ENCODE measurements around the gene PPP1R12B.
"Not testable (repeated sequence)": the region's sequence is repeated elsewhere in the genome, so short reads cannot be mapped to it uniquely, and the experiment has no call there.

The PPP1R12B gene

GRCh38 chr1:202619505-202619904, 271.0 kb downstream of the PPP1R12B start:
- no peak for DNase-seq

DNA sequence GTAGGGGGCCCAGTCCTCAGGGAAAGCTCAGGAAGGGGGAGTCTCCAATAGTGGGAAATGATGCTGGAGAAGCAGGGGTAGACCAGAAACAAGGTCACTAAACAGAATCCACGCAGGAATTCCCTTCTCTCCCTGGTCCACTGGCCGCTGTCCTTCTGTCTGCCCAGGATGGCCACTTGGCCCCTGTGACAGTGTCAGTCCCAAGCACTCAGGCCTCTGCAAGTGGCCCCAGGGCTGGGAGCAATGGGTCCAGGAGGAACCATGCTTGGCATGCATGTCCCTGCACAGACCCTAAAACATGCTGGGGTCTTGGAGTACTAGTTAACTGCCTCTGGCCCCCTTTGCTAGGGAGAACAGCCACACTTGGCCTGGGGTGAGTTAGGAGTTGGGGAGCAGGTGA, 271.5 kb downstream of the PPP1R12B start:
- DNase-seq, result not testable (repeated sequence)

- DNase-seq, result no peak
Measured at GRCh38 chr1:202621446-202621845, 272.9 kb downstream of the PPP1R12B start.

GRCh38 chr1:202622388-202622787, 273.9 kb downstream of the PPP1R12B start:
- no peak for DNase-seq

DNA sequence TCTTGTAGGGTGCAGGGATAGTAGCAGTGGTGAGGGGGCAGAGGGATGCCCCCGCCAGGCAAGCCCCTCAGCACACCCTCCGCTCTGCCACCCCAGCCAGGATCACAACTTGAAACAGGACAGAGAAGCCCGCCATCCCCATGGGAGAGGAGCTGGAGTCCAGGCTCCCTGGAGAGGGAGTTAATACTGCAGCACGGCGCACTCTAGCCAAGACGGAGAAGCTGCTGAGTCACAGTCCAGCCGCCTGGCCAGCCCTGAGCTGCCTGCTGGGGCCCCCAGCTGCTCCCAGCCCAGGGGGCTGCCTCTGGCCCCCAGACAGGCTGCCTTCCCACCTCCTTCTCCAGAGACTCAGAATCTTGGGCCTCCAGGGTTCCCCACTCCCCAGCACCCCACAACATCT, 274.6 kb downstream of the PPP1R12B start:
- no peak for DNase-seq

DNA sequence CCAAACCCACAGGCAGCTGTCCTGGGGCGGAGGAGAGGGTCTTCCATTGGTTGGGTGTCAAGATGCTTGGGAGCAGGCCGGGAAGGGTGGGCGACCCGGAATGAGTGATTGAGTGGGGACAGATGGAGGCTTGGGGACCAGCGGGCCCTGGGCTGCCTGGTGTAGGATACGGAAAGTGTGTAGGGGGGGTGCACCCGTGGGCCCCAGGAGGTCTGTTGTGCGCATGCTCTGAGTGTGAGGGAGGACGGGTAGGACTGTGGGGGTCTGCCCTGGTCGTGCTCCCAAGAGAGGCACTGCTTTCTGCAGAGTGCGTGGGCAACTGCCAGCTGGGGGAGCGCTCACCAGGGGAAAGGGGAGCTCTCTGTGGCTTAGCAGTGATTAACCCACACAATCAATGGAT, 275.0 kb downstream of the PPP1R12B start:
- not testable (repeated sequence) for DNase-seq

- DNase-seq, result no peak
Measured at GRCh38 chr1:202624088-202624780, 275.7 kb downstream of the PPP1R12B start.

- no peak for DNase-seq
Measured at GRCh38 chr1:202624781-202625108, 276.2 kb downstream of the PPP1R12B start.

GRCh38 chr1:202625416-202626360, 277.2 kb downstream of the PPP1R12B start:
- peak; percentile 67 to 80 for DNase-seq

DNA sequence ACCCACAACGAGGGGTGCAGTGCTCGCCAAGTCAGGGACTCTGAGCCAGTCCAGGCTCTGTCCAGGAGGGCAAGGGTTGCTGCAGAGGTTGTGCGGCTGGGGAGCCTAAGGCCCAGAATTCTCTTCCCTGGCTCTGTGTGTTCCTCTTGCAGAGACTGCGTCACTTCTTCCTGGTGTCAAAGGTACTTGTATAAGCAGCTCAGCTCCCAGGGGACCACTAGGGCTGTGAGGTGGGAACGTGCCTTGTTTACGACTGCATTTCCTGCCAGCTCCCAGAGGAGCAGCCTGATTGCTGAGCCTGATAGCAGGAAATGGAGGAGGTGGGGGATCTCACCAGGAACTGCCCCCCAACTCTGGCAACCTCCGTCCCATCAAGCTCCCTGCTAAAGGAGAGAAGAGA, 278.5 kb downstream of the PPP1R12B start:
- not testable (repeated sequence) for DNase-seq

DNA sequence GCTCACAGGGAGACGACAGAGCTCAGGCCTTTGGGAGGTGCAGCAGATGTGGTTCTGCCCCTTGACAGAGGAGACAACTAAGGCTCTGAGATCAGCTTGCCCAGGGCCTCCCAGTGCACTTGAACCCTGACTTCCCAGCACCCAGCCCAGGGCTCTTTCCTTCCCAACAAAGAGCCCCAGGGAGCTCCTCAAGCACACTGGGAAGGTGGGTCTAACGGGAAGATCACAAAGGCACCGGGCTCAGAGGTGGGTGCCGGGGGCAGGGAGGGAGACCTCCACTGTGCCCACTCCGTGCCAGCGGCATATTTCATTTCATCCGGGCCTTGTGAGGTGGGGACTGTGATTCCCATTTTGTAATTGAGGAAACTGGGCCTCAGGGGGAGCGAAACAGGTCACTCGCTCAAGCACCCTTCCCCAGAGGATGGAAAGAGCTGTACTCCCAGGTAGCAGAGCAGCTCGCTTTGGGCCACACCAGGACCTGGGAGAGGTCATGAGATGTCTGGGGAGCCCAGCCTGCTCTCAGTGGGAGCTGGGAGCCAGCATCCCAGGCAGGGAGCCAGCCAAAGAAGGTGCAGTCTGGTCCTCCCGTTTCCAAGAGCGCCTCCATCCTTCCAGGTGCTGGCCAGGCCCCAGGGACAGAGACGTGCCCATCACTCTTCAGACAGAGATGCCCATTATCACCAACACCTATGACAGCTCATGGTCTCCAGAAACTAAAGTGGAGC, 279.5 kb downstream of the PPP1R12B start:
- DNase-seq, result no peak

DNA sequence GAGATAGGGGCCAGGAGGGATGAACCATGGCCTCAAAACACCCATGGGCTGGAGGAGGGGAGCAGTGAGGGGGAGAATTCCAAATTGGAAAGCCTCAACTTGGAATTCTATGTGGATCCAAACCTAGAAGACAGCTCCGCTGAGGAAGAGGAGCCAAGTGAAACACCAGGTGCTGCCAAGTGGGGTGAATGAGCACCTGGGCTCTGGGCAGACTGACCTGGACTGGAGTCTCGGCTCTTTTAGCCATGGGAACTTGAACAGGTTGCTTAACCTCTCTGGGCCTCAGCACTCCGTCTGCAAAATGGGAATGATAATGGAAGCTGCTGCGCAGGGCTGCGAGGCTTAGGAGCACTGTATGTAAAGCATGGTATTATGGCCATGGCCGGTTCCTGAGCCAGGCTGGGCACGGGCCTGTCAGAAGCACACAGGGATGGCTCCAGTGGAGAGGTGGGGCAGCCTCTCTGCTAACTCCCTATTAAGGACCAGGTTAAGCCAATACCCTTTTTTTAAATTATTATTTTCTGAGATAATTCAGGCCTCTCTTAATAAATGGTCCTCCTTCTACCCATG, 280.2 kb downstream of the PPP1R12B start:
- no peak for DNase-seq

DNA sequence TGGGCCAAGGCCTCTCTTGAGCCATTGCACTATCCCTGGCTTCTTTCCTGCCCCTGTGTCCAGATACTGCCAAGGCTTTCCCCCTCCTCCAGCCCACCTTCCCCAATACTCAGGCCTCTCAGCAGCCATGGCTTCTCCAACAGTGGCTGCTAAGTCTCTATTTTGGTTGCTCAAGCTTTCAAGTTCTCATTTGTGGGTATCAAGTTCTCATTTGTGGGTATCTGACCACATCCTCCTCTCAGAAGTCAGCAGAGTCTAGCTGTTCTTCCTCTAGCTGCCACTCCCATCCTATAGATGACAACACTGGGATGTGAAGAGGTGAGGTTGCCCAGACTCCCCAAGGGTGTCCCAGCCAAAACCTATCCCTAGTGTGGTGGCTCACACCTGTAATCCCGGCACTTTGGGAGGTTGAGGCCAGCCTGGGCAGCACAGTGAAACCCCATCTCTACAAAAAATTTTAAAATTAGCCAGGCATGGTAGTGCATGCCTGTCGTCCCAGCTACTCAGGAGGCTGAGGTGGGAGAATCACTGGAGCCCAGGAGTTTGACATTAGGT, 280.8 kb downstream of the PPP1R12B start:
- DNase-seq, result not testable (repeated sequence)

DNA sequence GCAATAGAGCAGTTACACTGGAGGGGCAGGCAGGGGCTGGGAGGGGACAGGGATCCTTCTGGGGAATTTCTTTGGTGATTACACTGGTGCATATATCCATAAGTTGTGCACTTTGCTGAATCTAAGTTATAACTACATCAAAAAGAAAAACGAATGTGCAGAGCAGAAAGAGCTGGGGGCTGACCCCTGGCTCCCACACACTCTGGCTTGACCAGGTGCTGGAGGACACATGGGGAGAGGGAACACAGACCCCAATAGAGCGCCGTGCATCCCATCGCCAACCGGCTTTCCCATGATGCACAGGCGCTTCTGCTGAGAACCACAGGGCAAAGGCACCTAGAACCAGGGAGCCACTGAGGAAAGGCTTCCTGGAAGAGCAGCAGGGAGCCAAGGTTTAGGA, 281.6 kb downstream of the PPP1R12B start:
- DNase-seq, result not testable (repeated sequence)

- no peak for DNase-seq
Measured at GRCh38 chr1:202630541-202630940, 282.0 kb downstream of the PPP1R12B start.

DNA sequence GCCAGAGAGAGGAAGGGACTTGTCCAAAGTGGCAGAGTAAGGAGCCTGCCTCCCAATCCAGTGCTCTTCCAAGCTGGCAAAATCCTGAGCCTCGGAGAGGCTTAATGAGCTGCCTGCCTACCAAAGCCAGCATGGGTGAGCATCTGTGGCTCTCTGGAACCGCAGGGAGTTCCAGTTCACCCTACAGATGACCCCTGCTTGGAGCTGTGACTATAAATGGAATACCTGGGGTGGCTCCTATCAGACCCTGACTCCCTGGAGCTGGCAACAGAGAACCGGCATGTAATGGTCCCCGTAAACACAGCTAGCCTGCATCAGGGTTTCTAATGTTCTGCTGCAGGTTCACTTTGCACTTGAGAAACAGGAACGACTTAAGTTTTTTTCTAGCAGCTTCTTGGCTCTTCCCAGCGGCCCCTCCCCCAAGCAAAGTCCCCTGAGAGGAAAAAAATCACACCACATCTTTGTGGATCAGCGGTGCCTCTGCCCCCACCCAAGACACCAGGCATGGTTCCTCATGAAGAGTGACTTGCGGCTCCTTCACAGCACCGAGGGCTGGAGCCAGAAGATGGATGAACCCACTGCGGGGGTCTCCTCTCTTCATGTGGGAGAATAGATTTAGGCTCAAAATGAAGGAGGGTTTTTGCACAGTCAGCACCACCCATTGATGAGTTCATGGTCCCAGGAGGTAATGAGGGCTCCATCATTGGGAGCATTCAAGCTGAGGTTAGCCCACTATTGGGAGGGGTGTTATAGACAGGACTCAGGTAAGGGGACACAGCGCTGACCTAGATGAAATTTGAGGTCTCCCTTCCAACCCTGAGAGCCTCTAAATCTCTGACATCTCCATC, 282.8 kb downstream of the PPP1R12B start:
- no peak for DNase-seq

DNA sequence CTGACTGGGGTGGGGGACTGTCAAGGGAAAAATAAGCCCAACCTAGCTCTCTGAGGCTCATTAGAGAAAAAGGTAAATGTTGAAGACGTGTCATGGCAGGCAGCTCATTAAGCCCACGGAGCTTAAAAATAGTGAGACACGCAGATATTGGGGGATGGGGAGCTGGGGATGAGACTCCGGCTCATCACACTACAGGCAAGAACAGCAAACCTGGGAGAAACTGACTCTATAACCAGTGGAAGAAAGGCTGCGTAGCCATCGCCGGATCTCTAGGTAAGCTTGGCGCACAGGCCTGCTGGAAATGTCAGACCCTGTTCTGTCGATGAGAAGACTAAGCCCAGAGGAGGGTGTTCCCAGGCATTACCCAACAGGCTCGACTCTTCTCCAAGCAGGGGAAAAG, 283.7 kb downstream of the PPP1R12B start:
- DNase-seq, result no peak

DNA sequence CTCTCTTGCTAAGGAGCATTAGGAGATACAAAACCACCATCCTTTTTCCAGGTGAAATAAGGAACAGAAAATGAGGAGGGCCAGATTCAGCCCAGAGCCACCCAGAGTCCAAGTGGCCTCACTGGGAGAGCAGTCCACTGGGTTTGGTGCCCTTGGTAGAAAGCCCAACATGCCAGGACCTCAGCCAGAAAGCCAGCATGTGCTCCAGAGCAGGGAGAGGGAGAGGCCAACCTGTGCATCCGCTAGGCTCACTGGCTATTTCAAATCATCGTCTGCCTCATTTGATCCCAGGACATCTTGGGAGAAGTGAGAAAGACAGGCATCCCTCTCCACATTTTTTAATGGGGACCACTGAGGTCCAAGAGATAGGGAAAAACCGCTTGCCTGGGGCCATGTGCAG, 287.7 kb downstream of the PPP1R12B start:
- not testable (repeated sequence) for DNase-seq

DNA sequence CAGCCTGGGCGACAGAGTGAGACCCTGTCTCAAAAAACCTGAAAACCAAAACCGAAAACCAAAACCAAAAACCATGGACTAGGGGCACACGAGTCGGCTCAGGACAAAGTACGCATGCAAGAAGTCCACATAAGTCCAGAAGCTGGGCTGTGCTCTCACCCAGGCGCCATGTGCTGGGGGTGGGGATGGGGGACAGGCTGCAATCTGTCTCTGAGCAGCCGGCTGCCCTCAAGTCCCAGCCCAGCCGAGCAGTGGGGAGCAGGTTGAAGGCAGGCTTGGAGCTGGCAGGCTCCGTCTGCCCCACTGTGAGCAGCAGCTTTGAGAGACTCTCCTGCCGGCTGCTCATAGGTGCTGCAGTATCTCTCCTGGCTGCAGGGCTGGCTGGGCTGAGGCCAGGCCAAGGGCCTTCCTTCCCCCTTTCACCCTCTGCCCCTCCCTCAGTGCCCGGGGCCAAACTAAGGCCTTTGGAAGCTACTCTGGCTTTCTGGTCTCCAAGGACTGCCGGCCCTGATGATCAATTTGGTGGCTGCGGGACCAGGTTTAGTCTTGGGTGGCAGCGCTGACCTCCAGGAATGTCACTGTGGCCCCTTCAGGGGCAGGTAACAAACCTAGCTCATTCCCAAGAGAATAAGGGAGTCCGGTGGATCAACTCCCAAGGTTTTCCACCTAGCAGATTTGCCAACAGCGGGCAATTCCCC, 289.0 kb downstream of the PPP1R12B start:
- DNase-seq, result not testable (repeated sequence)

DNA sequence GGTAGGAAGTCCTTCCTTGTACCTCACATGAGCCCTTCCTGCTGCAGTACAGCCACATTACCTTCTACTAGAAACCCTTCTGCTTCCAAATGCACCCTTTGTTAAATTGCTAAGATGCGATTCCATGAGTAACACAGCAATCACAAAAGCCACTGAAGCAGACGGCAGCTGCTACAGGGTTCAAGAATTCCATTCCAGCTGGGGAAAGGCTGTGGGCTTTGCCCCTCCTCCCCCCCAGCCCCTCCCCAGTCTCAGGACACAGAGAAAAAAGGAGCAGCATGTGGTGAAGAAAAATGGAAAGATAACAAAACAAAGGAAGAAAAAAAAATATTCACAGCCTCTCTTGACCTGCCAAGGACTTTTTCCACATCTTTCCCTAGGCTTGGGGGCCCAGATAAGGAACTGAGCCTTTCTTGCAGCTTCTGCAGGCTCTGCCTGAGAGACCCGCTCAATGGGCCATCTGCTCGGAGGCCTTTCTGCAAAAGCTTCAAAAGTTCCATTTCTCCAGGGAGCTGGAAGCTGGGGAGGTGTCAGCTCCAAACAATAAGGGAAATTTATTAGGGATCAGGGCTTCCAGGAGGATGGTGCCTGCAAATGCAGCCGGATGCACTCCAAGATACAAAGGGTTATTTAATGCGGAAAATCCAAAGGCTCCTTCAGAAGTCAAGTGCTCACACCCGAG, 289.7 kb downstream of the PPP1R12B start:
- no peak for DNase-seq
